GM21390 (cell line): Measurements from ENCODE around the gene MSGN1.
"Not testable (repeated sequence)": the region's sequence is repeated elsewhere in the genome, so short reads cannot be mapped to it uniquely, and the experiment has no call there.

ENCODE experiments used
- ATAC-seq: cut with Tn5 transposase; IDR thresholded peaks from one replicate; pipeline ENCODE4 v1.9.1; 2021; ENCODE audit not compliant: unreplicated experiment

MSGN1 gene

DNA sequence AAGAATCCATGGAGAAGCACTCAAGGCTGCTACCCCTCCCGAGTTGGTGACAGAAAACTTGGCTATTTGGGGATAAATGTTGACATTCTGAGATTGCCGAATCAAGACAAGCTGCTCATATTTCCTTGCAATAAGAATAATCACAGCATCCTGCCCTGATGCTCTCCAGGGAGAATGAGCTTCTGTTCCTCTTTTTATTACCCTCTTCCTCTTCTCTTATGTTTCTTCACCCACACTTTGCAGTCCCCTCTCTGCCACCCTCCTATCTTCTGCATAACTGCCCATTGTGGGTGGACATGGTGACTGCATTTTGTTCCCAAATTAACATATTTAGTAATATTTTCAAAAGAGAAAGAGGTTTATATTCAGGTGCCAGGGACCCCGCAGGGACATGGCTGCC is 11.9 kb upstream of the MSGN1 start:
- peak; percentile 67 for ATAC-seq

- peak; percentile 32 for ATAC-seq
Measured at GRCh38 chr2:17805166-17805565, 11.1 kb upstream of the MSGN1 start.

DNA sequence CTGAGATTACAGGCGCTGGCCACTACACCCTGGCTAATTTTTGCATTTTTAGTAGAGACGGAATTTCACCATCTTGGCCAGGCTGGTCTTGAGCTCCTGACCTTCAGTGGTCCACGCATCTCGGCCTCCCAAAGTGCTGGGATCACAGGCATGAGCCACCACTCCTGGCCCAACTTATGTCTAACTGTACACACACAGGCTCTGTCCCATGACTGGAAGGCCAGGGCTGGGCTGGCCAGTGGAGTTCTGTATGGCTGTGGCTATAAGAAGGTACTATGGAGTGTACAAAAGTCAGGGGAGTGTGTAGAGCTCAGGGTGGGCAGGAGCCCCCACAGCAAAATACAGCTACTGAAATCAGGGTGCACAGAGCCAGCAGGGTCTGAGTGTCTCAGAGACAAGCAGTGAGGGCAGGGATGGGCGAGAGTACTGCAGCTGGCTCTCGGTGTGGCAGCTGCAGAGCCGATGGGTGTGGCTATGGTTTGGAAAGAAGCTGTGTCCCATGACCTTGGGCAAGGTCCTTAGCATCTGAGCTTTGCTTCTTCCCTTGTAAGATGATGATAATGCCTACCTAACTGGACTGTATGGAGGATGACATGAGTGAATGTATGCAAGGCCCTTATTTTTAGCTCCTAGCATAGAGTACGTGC is 10.4 kb upstream of the MSGN1 start:
- no peak for ATAC-seq

GRCh38 chr2:17813010-17813741 is 3.1 kb upstream of the MSGN1 start:
- peak; percentile 41 for ATAC-seq

DNA sequence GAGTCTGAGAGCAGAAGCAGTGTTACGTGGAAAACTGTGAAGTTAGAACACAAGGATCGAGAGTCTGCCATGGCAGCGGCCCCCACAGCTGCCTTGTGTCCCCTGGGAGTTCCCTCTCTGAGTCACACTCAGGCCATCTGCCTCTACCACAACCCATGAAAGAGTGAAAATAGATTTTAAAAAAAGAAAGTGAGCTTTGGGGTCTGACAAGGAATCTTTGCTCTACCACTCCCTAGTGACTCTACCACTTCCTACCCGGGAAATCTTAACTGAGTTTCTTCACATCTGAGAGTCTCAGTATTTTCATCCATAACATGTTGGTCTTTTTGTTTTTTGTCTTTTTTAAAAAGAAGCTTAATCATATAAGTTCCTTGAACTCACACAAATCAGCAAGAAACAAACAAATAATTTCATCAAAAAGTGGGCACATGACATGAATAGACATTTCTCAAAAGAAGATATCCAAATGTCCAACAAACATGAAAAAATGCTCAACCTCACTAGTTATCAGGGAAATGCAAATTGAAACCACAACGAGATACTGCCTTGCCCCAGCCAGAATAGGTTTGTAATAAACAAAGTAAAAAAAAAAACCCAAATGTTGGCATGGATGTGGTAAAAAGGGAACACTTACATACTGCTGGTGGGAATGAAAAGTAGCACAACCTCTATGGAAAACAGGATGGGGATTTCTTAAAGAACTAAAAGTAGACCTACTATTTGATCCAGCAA is 2.4 kb upstream of the MSGN1 start:
- ATAC-seq, result peak; percentile 90

GRCh38 chr2:17814601-17815000 is 1.7 kb upstream of the MSGN1 start:
- no peak for ATAC-seq

DNA sequence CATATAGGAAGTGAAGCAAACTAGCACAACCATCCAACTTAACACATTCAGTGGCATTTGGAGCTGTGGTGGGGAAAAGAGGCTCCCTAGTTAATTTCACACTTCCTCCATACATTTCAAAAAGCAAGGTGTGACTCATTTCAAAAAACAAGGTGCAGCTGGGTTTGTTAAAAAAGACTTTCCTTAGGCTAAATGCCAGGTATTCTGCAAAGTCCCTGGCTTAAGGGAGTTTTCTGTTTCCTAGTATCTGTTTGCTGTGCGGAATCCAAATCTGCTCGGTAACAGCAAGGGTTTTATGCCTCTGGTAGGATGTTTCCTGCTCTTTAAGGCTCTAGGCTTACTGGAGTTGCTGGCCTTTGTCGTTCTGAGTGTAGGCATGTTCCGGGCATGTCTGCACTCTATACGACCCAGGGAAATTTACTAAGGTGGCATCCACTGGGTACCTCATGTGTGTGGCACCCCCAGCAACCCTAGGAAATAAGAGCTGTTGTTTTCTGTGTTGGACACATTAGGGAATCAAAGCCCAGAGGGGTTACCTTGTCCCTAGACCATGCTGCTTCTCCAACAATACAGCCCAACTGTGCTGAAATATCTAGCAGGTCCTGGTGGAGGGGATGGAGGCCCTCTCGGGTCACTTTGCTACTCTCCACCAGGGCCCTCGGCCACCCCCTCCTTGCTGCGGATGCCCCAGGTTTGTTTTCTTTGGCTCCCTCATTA is 634 bp upstream of the MSGN1 start:
- peak; percentile 25 for ATAC-seq

- ATAC-seq, result no peak
Measured at GRCh38 chr2:17818235-17818815, 2.1 kb downstream of the MSGN1 start.

- ATAC-seq, result no peak
Measured at GRCh38 chr2:17821080-17821479, 4.8 kb downstream of the MSGN1 start.

- peak; percentile 59 for ATAC-seq
Measured at GRCh38 chr2:17821535-17822444, 5.5 kb downstream of the MSGN1 start.

GRCh38 chr2:17822445-17823117 is 6.3 kb downstream of the MSGN1 start:
- peak; percentile 65 for ATAC-seq

DNA sequence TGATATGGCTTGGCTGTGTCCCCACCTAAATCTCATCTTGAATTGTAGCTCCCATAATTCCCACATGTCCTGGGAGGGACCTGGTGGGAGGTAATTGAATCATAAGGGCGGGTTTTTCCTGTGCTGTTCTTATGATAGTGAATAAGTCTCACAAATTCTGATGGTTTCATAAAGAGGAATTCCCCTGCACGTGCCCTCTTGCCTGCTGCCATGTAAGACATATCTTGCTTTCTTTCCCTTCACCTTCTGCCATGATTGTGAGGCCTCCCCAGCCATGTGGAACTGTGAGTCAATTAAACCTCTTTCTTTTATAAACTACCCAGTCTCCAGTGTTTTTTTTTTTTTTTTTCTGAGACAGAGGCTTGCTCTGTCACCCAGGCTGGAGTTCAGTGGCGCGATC is 7.4 kb downstream of the MSGN1 start:
- not testable (repeated sequence) for ATAC-seq

DNA sequence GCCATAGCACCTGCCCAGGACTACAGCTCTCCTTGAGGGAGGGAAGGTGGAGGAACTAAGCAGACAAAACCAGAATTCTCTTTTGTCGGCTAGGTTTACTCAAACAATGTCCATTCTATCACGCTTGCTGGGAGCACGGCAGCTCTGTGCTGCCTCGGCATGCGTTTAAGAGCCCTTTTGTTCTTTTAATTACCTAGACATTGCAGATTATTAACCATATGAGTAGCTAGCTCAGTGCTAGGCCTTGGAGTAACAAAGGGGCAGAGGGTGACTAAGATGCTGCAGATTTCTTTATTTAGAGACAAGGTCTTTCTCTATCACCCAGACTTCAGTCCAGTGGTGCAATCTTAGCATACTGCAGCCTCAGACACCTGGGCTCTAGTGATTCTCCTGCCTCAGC is 11.1 kb downstream of the MSGN1 start:
- ATAC-seq, result no peak

DNA sequence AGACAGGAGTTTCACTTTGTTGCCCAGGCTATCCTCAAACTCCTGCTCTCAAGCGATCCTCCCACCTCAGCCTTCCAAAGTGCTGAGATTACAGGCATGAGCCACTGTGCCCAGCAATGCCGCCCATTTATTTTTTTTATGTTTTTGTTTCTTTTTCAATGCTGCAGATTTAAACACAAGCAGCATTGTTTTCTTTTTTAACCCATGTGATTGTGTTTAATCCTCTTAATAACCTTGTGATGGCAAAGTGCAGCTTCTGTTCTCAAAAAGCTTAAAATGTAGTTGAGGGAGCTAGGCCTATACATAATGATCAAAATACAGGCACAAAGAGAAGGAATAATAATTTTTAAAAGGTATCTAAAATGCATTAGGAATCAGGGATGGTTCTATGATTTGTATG is 11.5 kb downstream of the MSGN1 start:
- ATAC-seq, result no peak

- peak; percentile 96 for ATAC-seq
Measured at GRCh38 chr2:17830053-17831034, 14.1 kb downstream of the MSGN1 start.

GRCh38 chr2:17835516-17835915 is 19.3 kb downstream of the MSGN1 start:
- ATAC-seq, result no peak

- ATAC-seq, result no peak
Measured at GRCh38 chr2:17839959-17840358, 23.7 kb downstream of the MSGN1 start.

DNA sequence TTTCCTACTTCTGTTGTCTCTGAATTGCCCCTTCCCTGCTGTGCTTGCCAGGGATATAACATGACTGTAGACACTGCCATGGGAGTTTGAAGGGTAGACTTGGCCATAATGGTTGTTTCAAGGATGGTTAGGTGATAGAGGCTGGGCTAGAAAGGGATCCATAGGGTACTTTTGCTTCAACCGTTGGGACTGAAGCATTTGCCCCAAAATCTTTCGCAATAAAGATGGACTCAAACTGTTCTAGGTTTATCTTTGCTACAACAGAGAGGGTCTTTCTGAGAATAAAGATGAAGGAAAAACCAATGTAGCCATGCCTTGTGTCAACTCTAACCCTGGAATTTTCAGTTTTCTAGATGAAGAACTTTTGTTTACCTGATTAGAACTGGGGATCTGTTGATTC is 27.2 kb downstream of the MSGN1 start:
- ATAC-seq, result no peak
